Dedifferentiated amniotic fluid mesenchymal stem cell (primary cell): Measurements from ENCODE around the gene ANXA11.
"Not testable (repeated sequence)": the region's sequence is repeated elsewhere in the genome, so short reads cannot be mapped to it uniquely, and the experiment has no call there.

Source experiments
- DNase-seq: peaks from one replicate; pipeline ENCODE4 v3.0.0-alpha.2; 2016; ENCODE audit errors: extremely low spot score

Gene ANXA11

GRCh38 chr10:80207768-80208370 is 2.5 kb upstream of the ANXA11 start:
- no peak for DNase-seq

DNA sequence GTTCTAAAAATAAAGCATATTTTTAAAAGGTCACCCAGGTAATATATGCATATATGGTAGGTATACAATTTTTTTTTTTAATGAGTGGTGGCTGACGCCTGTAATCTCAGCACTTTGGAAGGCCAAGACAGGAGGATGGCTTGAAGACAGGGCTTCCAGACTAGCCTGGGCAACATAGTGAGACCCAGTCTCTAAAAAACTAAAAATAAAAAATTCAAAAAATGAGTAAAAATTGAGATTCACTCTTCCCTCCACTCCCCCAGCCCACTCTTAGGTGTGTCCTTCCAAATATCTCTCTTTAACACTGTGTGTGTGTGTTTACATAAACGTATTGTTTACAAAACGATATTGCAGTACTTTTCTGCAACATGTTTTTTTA is 929 bp upstream of the ANXA11 start:
- no peak for DNase-seq

GRCh38 chr10:80204677-80205476 is 460 bp downstream of the ANXA11 start:
- no peak for DNase-seq

- DNase-seq = no peak
Observed at GRCh38 chr10:80203835-80204676, 1.3 kb downstream of the ANXA11 start.

- peak; percentile 38 for DNase-seq
Observed at GRCh38 chr10:80202934-80203834, 2.2 kb downstream of the ANXA11 start.

DNA sequence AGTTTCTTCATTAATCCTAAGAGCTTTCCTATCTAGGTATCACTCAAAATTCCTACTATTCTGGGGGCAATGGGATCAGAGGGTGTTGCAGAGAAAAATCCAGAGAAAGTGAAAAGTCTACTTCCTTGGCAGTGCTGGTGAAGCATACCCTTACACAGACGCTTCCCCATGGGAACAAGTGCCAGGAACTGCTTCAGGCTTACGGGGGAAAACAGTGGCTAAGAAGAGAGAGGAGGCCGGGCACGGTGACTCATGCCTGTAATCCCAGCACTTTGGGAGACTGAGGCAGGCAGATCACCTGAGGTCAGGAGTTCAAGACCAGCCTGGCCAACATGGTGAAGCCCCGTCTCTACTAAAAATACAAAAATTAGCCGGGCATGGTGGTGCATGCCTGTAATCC is 2.8 kb downstream of the ANXA11 start:
- not testable (repeated sequence) for DNase-seq

GRCh38 chr10:80201608-80202141 is 3.7 kb downstream of the ANXA11 start:
- DNase-seq = no peak

GRCh38 chr10:80200687-80201086 is 4.7 kb downstream of the ANXA11 start:
- DNase-seq = no peak

DNA sequence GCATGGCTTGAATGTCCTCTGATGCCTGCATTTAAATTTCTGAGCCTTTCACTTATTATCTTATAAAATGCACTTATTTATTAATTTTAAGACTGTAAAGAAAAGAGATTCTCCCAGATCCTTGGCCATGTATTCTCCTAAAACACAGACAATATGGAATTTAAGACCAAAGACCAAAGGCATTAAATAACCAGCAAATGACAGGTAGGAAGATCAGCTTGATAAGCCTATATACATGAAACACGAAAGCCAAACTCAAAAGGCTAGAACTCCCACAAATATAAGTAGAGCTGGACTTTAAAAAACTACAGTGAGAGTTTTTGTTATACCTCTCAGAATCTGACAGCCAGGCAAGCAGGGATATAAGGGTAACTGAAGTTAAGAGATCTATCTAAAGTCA is 5.1 kb downstream of the ANXA11 start:
- no peak for DNase-seq

GRCh38 chr10:80199828-80200227 is 5.5 kb downstream of the ANXA11 start:
- no peak for DNase-seq

- no peak for DNase-seq
Observed at GRCh38 chr10:80197972-80198916, 7.1 kb downstream of the ANXA11 start.

- no peak for DNase-seq
Observed at GRCh38 chr10:80196950-80197315, 8.4 kb downstream of the ANXA11 start.

- no peak for DNase-seq
Observed at GRCh38 chr10:80196270-80196949, 8.9 kb downstream of the ANXA11 start.

DNA sequence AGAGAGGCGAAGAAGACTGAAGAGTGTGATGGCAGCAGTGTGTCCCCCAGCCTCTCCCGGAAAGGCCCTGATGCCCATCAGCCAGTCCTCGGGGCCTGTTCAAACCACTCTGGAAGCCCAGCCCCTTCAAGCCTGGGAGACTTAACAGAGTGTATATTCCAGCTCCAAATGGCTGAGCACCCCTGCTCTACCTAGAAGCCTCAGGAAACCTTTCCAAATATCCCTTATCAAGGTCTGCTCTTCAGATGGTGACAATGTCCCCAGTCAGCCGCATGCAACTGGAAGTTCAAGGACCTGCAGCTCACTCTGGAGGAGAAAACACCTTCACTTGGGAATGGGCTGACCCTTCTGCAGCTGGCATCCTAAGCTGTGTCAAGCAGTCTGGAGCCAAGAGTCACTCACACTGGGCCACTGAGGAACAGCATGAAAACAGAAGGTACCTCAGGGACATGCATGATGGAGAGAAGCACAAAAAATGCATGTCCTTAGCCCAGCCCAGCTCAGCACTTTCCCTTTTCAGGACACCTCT is 10.2 kb downstream of the ANXA11 start:
- no peak for DNase-seq

DNA sequence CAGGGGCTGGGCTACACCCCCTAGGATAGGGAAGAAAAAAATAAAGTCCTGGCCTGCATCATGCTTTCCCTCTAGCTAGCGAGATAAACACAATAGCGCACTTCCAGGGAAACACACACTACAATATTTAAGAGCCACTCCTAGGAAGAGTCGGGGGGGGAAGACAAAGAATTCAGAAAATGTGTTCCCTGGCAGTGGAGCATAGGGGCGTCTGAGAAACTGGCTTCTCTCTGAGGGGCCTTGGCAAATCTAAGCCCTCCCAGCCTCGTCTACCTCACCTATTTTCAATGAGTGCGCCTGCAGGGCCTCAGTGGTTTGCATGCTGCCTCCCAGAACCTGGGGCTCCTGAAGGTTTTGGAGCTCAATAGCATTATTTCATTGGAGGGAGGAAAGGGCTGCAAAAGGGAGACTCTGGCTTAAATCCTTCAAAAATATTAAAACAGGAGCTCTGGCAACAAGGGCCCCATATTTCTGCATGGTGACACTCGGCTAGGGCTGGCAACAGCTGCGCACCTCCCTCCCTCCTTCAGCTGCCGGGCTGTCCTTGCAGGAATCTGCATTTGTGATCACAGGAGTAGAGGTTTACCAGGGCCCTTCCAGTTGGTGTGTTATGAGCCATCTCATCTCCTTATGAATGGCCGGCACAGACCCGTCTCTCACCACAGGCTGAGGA is 10.8 kb downstream of the ANXA11 start:
- no peak for DNase-seq

DNA sequence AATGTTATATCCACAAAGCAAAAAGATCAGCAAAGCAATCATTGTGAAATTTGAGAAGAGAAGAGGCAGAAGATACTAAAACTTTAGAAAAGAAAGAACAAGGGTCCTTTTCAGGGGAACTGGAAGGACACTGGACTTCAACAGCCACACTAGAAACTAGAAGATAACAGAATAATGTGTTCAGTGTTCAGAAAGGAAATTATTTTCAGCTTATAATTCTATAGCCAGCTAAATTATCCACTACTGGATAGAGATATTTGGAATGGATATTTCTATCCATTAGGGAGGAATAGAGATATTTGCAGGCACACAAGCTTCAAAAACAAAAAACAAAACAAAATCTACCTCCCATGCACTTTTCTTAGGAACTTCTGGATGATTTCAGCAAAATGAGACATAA is 12.8 kb downstream of the ANXA11 start:
- DNase-seq = no peak

DNA sequence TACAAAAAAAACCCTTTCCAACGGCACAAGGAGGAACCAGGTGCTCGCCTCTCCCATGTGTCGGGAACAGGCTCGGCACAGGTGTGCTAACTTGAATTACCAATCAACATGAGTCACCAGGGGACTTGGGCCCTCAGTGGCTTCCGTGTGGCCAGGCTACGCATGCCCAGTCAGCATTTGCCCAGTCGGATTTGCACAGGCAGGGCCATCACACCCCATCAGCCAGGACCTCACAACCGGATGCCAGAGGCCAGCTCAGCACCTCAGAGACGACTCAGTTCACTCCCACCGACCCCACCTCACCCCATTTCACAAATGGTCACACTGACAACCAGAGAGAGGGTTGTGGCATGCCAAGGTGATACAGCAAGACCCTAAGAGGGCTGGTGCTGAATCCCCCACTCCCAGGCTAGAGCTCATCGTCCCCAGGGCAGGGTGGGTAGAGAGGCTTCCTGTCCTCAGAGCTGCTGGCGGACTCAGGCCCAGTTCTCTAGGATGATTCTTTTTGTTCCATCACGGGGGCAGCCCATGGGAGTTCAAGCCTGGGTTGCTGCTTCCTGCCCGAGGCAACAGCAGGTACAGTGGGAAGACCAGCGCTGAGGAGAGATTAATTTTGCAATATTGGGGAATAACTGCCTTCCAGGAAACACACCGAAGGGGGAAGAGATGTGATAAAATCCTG is 13.6 kb downstream of the ANXA11 start:
- no peak for DNase-seq

DNA sequence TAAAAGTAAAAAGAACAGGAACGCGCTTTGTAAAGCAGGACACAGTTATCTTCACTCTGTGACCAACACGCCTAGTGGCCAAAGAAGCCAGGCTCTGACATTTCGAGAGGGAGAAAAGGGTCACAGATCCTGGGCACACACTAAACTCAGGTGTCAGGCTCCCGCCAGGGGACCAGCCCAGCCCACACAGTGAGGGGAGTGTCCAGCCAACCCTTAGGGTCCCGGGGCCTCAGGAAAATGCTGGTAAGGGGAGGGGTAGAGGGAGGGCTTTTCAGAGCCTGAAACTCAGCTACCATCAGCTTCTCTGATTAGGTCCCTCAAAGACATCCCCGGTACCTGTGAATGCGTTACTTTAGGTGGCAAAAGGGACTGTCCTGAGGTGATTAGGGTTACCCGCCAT is 16.6 kb downstream of the ANXA11 start:
- DNase-seq = no peak
